22Rv1 (cell line): ENCODE measurements around the gene UBR4.

Source experiments
- CTCF ChIP-seq: fragments of 450-650 bp; IDR thresholded peaks from 2 replicates; pipeline ENCODE4 v1.5.1; 2017; ENCODE audit warnings: mild to moderate bottlenecking
- ZFX ChIP-seq: fragments of 450-650 bp; IDR thresholded peaks from 2 replicates; pipeline ENCODE4 v1.6.1; 2017; ENCODE audit warnings: antibody characterized with exemption, borderline replicate concordance

GRCh38 chr1:19066874-19067181 is 143.2 kb downstream of the UBR4 start:
- no peak for TF ChIP-seq CTCF
- no peak for TF ChIP-seq ZFX
